Measurements from ENCODE around the gene LTBP3.

Gene LTBP3

GRCh38 chr11:65505466-65506289 is 52.5 kb downstream of the LTBP3 start:
- no peak for DNase-seq

GRCh38 chr11:65504674-65505465 is 53.3 kb downstream of the LTBP3 start:
- no peak for DNase-seq

- DNase-seq = no peak
Observed at GRCh38 chr11:65503949-65504673, 54.0 kb downstream of the LTBP3 start.

- DNase-seq = no peak
Observed at GRCh38 chr11:65503368-65503948, 54.7 kb downstream of the LTBP3 start.

- DNase-seq = no peak
Observed at GRCh38 chr11:65502555-65503367, 55.4 kb downstream of the LTBP3 start.

- no peak for DNase-seq
Observed at GRCh38 chr11:65502274-65502554, 55.9 kb downstream of the LTBP3 start.

- DNase-seq = no peak
Observed at GRCh38 chr11:65501472-65502273, 56.5 kb downstream of the LTBP3 start.

GRCh38 chr11:65501186-65501471 is 57.0 kb downstream of the LTBP3 start:
- no peak for DNase-seq

- DNase-seq = peak in 1 of 4 experiments; percentile 18
Observed at GRCh38 chr11:65500387-65501185, 57.6 kb downstream of the LTBP3 start.

GRCh38 chr11:65499713-65500386 is 58.3 kb downstream of the LTBP3 start:
- no peak for DNase-seq

GRCh38 chr11:65498977-65499712 is 59.0 kb downstream of the LTBP3 start, which contains the start of gene MALAT1:
Gene MALAT1 (plus strand): TSS chr11:65499045.
- peak; percentile 89 to 96 (median 94) for DNase-seq

GRCh38 chr11:65498727-65498976 is 59.5 kb downstream of the LTBP3 start:
- DNase-seq = no peak

GRCh38 chr11:65498042-65498726 is 60.0 kb downstream of the LTBP3 start:
- peak in 2 of 4 experiments; percentile 40 to 64 for DNase-seq

GRCh38 chr11:65497141-65498041 is 60.8 kb downstream of the LTBP3 start:
- peak; percentile 96 to 98 (median 96) for DNase-seq

- DNase-seq = no peak
Observed at GRCh38 chr11:65496304-65497140, 61.6 kb downstream of the LTBP3 start.

- DNase-seq = no peak
Observed at GRCh38 chr11:65493367-65494176, 64.6 kb downstream of the LTBP3 start.

All from activated naive CD4-positive, alpha-beta T cell (primary cell).